GM23338 (cell line): Measurements from ENCODE around the gene SLC1A3.

Experiments used
- JUNB ChIP-seq: IDR thresholded peaks from one replicate; pipeline ENCODE4 v1.6.1; 2016; ENCODE audit warnings: antibody characterized with exemption; ENCODE audit not compliant: unreplicated experiment
- POLR2AphosphoS5 ChIP-seq: IDR thresholded peaks from 2 replicates; pipeline ENCODE4 v1.6.1; 2016; ENCODE audit warnings: antibody characterized with exemption, low read depth
- ZNF114 ChIP-seq: fragments of 250-450 bp; sonication (Bioruptor Pico); IDR thresholded peaks from 2 replicates; pipeline ENCODE4 v1.5.0; 2020; ENCODE audit warnings: mild to moderate bottlenecking, moderate library complexity
- TF ChIP-seq, protein P1 (sequence below), 2 experiments: fragments of 200-600 bp in 1 of 2; sonication (generic) in 1 of 2; conservative IDR thresholded peaks; 2 replicates each; pipeline versions ENCODE4 v1.5.1 to v1.6.1; 2016 to 2017; ENCODE audit warnings: antibody characterized with exemption in 2 of 2, low read depth in 2 of 2, mild to moderate bottlenecking in 2 of 2, moderate library complexity in 1 of 2
- TF ChIP-seq, protein P2 (sequence below): IDR thresholded peaks from one replicate; pipeline ENCODE4 v1.6.1; 2018; ENCODE audit warnings: antibody characterized with exemption; ENCODE audit not compliant: unreplicated experiment

DNA sequence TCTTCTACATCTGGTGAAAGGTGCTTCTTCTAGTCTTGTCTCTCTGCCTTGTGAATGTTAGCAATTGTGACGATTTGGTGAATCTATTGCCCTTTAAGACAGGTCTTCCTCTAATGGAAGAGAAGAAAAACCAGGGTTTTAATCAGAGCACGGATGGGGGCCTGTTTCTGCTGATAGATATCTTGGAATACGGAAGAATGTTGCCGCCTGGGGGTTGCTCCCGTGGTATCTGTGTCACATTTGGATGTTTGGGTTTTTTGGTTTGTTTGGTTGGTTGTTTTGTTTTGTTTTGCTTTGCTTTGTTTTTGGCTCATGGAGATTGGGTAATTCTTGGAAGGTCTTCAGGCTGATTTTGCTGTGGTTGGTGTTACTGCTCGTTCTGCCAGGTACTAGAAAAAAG is 9.7 kb upstream of the SLC1A3 start:
- no peak for TF ChIP-seq ZNF114 (CRISPR knock-in tag)
- TF ChIP-seq, protein P1, sequence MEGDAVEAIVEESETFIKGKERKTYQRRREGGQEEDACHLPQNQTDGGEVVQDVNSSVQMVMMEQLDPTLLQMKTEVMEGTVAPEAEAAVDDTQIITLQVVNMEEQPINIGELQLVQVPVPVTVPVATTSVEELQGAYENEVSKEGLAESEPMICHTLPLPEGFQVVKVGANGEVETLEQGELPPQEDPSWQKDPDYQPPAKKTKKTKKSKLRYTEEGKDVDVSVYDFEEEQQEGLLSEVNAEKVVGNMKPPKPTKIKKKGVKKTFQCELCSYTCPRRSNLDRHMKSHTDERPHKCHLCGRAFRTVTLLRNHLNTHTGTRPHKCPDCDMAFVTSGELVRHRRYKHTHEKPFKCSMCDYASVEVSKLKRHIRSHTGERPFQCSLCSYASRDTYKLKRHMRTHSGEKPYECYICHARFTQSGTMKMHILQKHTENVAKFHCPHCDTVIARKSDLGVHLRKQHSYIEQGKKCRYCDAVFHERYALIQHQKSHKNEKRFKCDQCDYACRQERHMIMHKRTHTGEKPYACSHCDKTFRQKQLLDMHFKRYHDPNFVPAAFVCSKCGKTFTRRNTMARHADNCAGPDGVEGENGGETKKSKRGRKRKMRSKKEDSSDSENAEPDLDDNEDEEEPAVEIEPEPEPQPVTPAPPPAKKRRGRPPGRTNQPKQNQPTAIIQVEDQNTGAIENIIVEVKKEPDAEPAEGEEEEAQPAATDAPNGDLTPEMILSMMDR (conservative IDR thresholded peaks at IDR 0.05; ENCODE audit: low read depth in 2 of 2): no peak
- TF ChIP-seq JUNB: no peak
- no peak for TF ChIP-seq POLR2AphosphoS5
- TF ChIP-seq, protein P2, sequence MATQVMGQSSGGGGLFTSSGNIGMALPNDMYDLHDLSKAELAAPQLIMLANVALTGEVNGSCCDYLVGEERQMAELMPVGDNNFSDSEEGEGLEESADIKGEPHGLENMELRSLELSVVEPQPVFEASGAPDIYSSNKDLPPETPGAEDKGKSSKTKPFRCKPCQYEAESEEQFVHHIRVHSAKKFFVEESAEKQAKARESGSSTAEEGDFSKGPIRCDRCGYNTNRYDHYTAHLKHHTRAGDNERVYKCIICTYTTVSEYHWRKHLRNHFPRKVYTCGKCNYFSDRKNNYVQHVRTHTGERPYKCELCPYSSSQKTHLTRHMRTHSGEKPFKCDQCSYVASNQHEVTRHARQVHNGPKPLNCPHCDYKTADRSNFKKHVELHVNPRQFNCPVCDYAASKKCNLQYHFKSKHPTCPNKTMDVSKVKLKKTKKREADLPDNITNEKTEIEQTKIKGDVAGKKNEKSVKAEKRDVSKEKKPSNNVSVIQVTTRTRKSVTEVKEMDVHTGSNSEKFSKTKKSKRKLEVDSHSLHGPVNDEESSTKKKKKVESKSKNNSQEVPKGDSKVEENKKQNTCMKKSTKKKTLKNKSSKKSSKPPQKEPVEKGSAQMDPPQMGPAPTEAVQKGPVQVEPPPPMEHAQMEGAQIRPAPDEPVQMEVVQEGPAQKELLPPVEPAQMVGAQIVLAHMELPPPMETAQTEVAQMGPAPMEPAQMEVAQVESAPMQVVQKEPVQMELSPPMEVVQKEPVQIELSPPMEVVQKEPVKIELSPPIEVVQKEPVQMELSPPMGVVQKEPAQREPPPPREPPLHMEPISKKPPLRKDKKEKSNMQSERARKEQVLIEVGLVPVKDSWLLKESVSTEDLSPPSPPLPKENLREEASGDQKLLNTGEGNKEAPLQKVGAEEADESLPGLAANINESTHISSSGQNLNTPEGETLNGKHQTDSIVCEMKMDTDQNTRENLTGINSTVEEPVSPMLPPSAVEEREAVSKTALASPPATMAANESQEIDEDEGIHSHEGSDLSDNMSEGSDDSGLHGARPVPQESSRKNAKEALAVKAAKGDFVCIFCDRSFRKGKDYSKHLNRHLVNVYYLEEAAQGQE: no peak
